Prostate gland (tissue), 2 donors: ENCODE results near the gene CRYBG1.

Source experiments
- POLR2A ChIP-seq: fragments of 450-650 bp; IDR thresholded peaks from one replicate; pipeline ENCODE4 v1.6.1; 2016; ENCODE audit warnings: antibody characterized with exemption, mild to moderate bottlenecking
- POLR2AphosphoS5 ChIP-seq: sonication (generic); formaldehyde crosslinking; IDR thresholded peaks from one replicate; pipeline ENCODE4 v1.6.1; 2017; ENCODE audit warnings: antibody characterized with exemption
- TF ChIP-seq, protein P1 (sequence below), 4 experiments: fragments of 200-600 bp in 2 of 4; fragments of 450-650 bp in 2 of 4; sonication (generic) in 2 of 4; IDR thresholded peaks; 1 replicate in 3 of 4; 2 replicates in 1 of 4; pipeline ENCODE4 v1.5.1; 2016 to 2019; ENCODE audit warnings: antibody characterized with exemption in 4 of 4, mild to moderate bottlenecking in 2 of 4, moderate library complexity in 2 of 4

DNA sequence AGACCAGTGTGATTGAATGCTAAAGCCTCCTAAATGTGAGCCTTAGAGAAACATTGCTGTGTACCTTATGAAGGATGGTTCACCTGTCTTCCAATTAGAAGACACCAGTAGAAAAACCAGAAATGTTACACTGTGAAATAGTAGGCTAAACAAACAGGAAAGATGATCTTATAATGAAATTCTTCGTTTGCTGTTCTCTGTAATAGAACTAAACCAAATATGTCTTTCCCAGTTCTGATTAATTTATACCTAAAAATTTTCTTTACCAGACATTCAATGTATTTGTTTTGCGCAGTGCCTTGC, 154.0 kb downstream of the CRYBG1 start:
- TF ChIP-seq, protein P1, sequence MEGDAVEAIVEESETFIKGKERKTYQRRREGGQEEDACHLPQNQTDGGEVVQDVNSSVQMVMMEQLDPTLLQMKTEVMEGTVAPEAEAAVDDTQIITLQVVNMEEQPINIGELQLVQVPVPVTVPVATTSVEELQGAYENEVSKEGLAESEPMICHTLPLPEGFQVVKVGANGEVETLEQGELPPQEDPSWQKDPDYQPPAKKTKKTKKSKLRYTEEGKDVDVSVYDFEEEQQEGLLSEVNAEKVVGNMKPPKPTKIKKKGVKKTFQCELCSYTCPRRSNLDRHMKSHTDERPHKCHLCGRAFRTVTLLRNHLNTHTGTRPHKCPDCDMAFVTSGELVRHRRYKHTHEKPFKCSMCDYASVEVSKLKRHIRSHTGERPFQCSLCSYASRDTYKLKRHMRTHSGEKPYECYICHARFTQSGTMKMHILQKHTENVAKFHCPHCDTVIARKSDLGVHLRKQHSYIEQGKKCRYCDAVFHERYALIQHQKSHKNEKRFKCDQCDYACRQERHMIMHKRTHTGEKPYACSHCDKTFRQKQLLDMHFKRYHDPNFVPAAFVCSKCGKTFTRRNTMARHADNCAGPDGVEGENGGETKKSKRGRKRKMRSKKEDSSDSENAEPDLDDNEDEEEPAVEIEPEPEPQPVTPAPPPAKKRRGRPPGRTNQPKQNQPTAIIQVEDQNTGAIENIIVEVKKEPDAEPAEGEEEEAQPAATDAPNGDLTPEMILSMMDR (IDR thresholded peaks at IDR 0.05): no peak
- TF ChIP-seq POLR2AphosphoS5: peak; percentile 55
- no peak for TF ChIP-seq POLR2A
